ENCODE measurements around the gene KCNMA1. TPM values are rescaled to one million over a fixed set of nuclear protein-coding genes. Genes with fewer than 3 reads are reported as not detected.
"Not testable (repeated sequence)": the region's sequence is repeated elsewhere in the genome, so short reads cannot be mapped to it uniquely, and the experiment has no call there.

The KCNMA1 gene
- total RNA-seq, 1 donor from 2014 or later = 0.17 TPM

DNA sequence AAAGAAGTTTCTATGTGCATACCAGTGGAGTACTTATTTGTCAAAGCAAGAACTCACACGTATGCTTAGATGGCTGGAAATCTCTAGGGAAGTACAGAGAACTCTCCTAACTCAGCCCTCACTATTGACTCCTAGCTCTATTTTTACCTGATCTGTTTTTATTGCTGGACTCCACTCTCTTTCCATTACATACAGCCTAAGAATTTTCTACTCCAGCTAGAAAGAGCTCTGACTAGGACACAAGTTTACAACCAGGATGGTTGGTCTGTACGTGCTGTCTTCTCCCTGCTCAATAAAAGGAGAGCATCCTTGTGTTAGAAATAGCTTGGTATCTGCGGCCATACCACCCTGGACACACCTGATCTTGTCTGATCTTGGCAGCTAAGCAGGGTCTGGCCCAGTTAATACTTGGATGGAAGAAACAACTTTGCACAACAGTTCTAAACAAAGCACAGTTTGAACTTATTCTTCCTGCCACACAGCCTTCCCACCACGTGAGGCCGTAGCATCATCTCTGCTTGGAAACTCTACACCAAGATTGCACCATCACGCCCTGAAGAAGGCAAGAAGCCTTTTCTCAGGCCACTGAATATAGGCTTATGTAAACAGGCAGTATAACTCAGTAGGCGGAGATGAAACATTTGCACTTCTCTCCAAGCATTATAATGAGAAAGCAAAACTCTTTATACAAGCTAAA lies 50.7 kb downstream of the KCNMA1 start:
- intact Hi-C loops (cut with micrococcal nuclease) = no loop called here

DNA sequence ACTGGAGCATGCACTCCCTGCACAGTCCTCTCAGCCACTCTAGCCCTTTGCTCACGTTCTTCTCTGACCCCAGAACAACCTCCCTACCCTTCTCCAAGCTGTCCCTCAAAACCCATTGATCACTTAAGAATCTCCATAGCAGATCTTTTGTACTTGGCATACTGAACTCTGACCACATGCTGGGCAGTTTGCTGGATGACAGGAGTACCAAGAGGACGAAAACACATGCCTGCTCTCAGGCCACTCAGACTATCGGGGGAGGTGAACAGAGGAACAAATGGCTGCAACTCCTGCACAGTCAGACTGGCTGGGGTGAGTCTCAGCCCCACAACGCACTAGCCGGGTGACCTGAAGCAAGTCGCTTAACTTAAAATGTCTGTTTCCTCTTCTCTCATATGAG lies 52.7 kb downstream of the KCNMA1 start:
- intact Hi-C loops (cut with micrococcal nuclease) = no loop called here

DNA sequence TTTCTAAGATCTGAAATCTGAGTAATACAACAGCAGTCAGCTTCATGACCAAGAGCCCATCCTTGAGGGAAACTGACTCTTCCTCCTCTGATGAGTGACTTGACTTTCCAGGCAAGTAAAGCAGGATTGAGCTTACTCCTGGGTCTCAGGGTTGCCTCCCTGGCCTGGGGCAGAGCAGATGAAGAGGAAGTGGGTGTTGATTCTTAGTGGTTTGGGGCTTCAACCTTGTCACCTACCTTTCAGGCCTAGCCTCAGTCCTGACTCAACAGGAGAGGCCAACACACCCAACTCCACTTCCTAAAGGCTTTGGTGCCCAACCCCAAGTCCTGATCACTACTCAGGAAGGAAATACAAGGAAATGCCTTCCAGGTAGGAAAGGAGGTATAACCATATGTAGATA lies 54.1 kb downstream of the KCNMA1 start:
- intact Hi-C loops (cut with micrococcal nuclease) = no loop called here

DNA sequence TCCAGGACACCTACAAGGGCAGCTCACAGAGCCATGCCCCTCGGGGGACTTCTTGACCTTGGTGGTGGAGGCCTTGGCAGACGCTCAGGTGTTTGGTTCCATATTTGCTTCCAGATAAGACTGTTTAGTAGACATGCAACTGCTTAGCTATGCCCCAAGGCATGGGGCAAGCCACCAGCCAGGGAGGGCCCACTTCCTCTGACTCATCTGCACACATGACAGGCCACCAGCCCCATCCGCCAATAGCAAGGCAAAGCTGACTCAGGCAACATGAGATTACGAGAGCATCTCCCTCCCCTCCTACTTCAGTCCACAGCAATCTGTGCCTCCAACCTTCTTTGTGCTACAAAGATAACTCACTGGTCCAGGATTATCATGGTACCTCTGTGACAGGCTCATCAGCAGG lies 54.9 kb downstream of the KCNMA1 start:
- intact Hi-C loops (cut with micrococcal nuclease) = no loop called here

DNA sequence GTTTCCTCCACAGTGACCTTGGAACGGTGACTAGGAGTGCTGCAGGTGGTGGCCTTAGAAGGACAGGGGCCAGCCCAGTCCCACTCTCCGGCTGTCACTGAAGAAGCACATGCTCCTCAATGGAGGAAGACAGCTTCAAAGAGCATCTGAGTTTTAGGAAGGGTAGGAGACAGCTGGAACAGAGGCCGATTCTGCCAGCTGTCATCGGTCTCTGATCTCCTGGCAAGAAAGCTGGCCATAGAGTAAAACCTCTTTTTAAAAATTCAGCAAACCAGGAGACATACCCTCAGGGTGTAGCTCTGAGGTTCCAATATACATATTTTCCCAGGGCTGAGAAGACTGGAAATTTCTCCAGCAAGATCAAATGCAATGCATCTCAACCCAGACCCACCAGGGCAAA lies 55.9 kb downstream of the KCNMA1 start:
- intact Hi-C loops (cut with micrococcal nuclease) = no loop called here

DNA sequence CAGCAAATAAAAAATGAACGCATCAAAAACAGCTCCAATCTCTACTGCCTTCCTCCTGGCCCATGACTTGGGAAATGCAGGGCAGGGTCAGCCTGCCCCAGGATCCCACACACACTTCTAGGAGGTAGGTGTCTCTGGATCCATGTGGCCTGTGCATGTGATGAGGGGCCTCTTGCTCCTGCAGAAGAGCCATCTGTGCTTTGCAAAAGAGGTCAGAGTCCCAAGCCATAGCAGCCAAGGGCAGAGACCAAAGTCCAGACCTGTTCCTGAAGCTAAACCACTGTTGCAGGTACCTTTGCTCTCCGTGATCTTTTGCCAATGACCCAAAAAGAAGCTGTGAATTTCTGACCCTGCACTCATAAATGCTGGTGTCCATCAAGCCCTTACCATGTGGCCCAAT lies 57.1 kb downstream of the KCNMA1 start:
- intact Hi-C loops (cut with micrococcal nuclease) = no loop called here

DNA sequence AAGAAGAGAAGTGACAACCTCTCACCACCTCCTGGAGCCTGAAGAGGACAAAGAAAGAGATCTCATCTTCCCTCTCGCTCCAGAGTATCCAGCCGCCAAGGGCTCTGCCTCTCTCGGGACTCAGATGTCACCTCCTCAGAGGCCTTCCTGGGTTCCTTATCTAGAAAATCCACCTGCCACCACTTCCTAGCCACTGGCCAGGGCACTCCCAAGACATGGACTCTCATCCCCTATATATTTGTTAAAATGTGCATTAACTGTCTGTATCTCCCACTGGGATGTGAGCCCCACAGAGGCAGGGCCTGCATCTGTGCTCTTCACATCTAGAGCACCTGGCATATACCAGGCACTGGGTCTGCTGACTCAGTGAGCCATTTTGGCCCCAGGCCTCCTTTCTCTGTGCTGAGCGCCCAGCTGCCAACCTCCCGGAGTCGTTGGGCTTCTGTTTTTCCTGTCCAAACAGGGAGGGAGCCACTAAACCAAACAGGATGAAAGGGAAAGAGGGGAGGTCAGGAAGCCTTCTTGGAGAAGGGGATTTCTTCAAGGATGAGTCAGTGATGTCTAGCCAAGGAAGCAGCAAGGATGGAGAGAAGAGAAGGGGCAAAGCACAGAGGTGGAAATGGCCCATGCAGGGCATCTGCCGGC lies 58.9 kb downstream of the KCNMA1 start:
- intact Hi-C loops (cut with micrococcal nuclease) = no loop called here

DNA sequence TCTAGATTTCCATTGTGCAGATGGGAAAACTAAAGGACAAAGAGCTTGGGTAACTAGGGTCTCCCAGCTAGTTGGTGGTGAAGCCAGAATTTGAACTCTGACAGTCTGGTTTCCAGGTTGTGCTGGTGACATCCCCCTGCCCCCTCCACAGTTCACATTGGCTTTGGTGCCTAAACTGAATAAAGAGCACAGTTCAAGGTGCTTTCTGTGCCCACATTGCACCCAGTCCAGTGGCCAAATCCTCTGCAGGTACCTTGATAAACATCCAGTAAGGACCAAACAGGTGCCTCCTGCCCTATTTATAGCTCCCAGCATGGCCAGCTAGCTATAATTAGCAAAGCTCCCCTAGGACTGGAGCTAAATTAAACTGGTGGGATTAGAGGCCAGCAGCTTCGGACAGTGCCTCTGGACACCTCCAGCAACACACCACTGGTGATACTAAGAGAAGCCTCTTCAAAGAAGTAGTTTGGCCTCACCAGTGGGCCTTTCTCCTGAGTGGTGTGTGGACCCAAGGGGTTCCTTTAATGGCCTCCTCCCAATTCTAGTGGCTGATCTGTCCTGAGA lies 59.9 kb downstream of the KCNMA1 start:
- intact Hi-C loops (cut with micrococcal nuclease) = no loop called here

DNA sequence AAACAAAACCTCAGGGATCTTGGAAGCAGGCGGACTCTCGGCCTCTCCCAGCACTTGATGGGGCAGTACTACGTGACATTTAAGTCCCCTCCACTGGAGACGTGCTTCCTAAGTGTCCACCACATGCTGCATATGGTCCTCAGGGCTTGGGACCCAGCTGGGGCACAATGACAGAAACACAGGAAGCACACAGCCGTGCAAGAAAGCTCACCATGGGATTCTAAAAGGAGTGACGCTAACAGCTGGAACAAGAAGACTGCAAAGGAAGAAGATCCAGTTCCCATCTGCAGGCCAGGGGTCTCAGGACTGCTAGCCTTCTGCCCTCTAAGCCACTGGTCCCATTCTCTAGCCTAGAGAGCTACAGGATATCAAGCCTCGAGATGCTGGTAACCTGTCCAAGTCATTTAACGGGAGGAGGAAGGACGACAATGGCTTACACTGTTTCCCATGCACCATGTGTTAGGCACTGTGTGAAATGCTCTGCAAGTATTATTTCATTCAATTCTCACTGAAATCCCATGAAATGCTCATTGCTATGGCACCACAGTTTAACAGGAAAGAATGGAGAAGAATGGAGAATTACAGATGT lies 61.1 kb downstream of the KCNMA1 start:
- intact Hi-C loops (cut with micrococcal nuclease) = no loop called here

DNA sequence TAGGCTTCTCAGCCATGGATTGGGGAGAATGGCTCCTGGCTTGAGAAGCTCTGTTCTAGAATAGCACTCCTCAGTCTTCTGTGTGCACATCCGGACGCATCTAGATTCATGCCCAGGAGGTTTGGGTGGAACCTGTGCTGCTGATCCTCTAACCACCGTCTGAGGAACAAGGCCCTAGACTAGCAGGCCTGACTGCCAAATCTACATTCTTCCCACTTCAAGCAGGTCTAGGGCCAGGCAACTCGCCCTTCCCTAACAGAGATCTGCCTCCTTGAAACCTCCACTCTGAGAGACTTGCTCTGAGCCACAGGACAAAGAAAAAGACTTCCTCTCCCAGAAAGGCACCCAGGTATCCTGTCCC lies 61.6 kb downstream of the KCNMA1 start:
- intact Hi-C loops (cut with micrococcal nuclease) = no loop called here

DNA sequence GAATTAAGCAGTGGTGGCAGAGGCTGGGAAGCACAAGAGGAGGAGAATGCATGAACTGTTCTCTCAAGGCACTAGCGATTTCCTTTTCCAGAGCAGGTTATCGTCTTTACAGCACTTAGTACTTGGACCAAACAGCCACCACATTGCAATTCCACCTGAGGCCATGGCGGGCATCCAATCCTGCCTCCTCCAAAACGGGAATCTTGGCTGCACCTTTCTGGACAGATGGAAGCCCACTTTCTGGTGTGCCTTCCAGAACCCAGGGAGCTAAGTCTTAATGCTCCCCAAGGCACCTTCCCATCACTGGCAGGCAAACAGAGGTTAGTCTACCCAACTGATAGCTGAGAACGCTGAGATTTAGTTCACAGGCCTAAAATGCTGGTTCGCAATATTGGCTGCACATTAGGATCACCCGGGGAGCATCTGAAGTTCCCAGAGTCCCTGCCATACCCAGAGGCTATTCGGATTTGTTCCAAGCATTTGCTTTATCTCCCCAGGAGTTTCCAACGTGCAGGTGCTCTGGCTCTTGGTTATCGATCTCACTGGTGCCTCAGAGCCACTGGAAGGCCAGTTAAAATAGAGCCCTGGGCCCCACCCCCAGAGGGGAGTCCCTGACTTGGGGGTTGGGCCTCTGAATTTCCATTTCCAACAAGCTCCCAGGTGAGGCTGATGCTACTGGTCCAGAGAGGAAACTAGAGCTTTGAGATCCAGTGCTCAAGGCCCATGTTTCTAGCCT lies 62.2 kb downstream of the KCNMA1 start:
- intact Hi-C loops (cut with micrococcal nuclease) = no loop called here

DNA sequence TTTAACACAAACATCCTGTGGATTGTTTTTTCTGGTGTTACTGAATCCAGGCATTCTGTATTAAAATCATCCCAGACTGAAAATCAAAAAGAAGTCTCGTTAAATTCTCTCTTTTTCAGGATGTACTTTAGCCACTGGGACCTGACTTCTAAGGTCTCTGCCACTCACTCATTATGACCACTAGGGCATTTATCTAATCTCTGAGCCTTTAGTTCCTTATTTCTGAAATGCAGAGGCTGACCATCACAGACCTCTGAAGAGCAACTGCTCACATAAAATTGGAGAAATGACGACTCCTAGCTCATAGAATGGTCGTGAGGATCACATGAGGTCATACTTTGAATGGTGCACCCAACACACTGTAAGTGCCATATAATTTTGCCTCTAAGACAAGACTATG lies 63.2 kb downstream of the KCNMA1 start:
- intact Hi-C loops (cut with micrococcal nuclease) = no loop called here

DNA sequence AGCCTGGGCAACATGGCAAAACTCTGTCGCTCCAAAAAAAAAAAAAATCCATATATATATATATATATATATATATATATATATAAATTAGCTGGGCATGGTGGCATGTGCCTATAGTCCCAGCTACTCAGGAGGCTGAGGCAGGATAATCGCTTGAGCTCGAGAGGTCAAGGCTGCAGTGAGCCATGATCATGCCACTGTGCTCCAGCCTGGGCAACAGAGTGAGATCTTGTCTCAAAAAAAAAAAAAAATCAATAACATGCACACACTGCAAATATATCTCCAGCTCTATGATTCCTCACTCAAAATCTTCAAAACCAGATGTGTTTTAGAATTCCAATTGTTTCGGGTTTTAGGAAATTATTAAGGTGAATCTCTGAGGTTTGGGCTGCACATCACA lies 65.1 kb downstream of the KCNMA1 start:
- intact Hi-C loops (cut with micrococcal nuclease) = not testable (repeated sequence)

DNA sequence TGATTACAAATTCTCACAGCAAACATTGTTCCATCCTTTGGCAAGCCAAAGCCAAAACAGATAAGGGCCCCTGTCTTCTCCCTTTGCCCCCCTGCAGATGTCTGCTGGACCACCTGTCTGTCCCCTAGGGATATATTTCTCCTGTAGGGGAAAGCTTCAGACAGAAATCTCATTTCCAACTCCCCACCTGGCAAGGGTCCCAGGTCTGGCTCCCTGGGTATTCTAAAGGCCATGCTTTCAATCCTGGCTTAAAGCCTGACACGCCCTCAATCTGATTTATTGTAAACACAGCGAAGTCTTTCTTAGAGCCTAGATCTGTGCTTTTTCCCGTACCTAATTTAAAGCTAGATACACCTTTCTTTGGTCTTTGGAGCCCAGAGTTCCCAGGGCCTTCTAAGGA lies 66.1 kb downstream of the KCNMA1 start:
- intact Hi-C loops (cut with micrococcal nuclease) = no loop called here

DNA sequence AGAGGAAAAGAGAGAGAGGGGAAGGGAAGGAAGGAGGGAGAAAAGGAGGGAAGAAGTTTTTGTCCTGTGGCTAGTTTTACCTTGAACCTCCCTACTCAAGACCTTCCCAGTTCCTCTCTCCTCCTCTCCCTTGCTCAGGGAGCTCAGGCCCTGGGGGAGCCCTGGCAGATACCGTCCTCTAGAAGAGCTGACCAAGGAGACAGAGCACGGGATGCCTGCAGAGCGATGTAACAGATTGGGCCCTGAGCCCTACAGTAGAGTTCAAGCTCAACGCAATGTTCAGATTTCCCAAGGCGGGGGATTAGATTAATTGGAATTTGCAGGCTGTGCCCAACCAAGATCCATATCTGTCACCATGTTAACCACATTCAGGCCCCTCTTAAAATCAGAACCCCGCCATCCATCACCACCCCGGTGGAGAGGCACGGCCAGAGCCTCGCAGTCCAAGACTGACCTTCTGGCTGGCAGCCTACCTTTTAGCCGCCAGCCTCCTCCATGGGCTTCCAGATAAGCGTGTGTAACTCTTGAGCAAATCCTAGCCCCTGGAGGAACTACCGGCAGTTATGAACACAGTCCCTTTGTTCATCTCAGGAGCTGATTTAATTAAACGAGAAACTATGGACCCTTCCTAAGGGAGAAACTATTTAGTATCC lies 70.6 kb downstream of the KCNMA1 start:
- intact Hi-C loops (cut with micrococcal nuclease) = no loop called here

DNA sequence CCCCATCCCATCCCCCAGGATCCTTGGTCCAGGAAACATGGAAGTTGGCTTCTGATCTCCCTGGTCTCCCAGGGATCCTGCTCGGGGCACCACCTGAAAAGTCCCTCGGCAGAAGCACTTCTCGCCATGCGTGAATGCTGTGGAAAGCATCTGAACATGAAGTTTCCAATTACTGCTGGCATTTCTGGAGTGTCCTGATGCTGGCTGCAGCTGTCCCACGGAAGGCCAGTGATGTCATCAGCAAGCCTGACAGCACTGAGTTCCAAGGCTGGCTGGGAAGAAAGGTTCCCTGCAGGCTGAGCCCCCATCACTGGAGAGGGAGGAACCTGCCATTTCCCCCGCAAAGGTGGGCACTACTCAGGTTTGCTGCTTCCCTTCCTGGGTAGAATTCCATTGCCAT lies 71.4 kb downstream of the KCNMA1 start:
- intact Hi-C loops (cut with micrococcal nuclease) = no loop called here

DNA sequence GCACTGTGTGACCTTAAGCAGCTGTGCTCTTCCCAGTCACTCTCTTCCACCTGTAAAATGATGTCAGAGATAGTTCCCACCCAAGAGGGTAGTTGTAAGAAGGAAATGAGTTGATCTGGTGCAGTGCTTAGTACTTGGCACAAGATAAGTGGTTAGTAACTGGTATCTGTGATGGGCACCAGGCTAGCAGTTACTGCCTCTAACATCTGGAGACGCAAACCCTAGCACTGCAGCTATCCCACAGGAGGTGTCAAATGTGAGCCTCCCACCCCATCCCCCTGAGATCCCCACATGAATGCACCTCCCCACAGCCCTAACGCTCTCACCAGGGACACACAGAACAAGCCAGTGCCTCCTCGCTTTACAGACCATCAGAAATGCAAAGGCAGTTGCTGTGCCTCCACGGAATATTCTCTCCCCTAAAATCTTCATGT lies 72.0 kb downstream of the KCNMA1 start:
- intact Hi-C loops (cut with micrococcal nuclease) = no loop called here

DNA sequence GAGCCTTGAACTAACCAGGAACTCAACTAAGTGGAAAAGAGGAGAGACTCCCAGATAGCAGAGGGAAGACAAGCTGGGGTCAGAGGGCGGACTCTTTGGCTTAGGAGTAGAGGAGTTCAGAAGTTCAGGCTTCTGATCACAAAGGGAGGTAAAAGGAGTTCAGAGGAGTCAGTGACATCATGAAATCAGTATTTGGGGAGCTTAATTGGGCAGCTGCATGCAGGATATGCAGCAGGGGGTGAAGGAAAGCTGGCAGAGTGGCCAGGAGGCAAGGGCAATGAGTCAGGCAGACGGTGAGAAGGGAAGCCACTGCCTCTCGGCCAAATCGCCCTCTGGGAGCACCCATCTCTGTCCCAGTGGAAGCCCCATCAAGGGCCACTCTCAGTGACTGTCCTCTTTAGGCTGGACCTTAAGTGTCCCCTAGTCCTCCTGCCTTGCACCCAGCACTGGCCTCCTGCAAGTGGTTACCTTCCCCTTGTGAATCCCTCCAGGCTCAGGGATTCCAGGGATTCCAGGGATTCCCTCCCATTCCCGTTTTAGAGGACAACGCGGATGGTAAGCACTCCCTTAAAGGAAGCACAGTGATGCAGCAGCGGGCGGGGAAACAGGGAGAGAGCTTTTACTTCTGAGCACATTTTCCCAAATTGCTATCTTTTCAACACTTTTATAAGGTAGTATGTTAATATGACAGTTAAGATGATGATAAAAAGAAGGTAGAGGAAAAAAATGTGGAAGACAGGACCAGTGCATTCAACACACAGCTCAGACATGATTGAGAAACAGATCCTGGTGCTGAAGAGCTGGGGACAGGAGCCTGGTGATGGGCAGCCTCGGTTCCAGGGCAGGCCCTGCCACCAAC lies 72.6 kb downstream of the KCNMA1 start:
- intact Hi-C loops (cut with micrococcal nuclease) = no loop called here

DNA sequence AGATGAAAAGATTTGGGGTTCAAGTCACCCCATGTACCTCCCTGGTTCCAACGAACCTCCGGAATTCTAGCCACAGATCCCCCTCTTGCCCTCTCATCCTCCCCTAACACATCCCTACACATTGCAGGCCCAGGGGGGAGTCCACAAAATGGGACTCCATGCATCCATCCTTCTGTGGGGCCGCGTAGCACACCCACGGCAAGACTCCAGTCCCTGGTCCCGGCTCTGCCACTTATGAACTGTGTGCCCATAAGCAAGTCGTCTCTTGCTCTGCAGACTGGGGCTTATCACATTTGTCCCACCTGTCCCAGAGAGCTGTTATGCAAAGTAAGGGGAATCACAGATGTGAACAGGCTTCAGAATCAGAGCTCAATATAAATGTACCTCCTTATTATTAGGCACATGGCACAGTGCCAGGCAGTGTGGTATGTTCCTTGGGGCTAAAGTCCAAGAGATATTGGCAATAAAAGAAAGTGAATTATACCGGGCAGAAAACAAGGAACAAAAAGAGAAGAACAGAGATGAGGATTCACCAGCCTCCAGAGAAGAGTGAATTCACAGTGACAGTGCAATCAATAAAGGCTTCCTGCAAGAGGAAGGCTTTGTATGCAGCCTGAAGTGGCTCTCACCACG lies 73.9 kb downstream of the KCNMA1 start:
- intact Hi-C loops (cut with micrococcal nuclease) = no loop called here

DNA sequence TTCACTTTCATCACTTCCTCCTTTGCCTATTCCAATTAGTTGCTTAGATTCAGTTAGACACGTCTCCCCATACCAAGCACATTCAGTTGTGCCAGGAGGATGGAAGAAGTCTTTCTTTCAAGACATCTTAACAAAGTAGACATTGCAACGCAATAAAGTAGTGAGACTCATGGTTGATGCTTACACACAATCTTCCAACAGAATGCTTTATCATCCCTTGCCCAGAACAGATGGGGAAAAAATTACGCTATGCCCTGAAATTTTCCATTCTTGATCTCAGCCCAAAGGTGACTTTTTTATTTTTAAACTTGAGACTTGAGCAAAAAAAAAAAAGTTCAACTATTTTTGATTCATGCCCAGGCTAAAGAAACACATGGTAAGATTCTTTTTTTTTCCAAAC lies 74.9 kb downstream of the KCNMA1 start:
- intact Hi-C loops (cut with micrococcal nuclease) = no loop called here

Data from T-helper 1 cell treated with Interleukin-12 subunit alpha and Interleukin-12 subunit beta and Interleukin-4 antibody, amounts not matched to agents 30 ng/mL and 1 ng/mL, for 36 hours (primary cell).